Astrocyte (in vitro differentiated cells and primary cell): ENCODE measurements around the gene VAV1.
"Not testable (repeated sequence)": the region's sequence is repeated elsewhere in the genome, so short reads cannot be mapped to it uniquely, and the experiment has no call there.

ENCODE experiments used
- CTCF ChIP-seq: IDR thresholded peaks from 2 replicates; pipeline ENCODE4 v1.5.1; 2011; ENCODE audit warnings: low read depth, mild to moderate bottlenecking, inconsistent platforms, low read length, moderate library complexity; ENCODE audit not compliant: insufficient read depth
- EZH2 ChIP-seq: IDR thresholded peaks from 2 replicates; pipeline ENCODE4 v1.6.1; 2012; ENCODE audit warnings: mild to moderate bottlenecking, low read length, inconsistent platforms; ENCODE audit not compliant: insufficient read depth

GRCh38 chr19:6800160-6800790 lies 27.8 kb downstream of the VAV1 start:
- TF ChIP-seq CTCF, EZH2: not testable (repeated sequence)
